ENCODE results near the gene COL9A3.

DNA sequence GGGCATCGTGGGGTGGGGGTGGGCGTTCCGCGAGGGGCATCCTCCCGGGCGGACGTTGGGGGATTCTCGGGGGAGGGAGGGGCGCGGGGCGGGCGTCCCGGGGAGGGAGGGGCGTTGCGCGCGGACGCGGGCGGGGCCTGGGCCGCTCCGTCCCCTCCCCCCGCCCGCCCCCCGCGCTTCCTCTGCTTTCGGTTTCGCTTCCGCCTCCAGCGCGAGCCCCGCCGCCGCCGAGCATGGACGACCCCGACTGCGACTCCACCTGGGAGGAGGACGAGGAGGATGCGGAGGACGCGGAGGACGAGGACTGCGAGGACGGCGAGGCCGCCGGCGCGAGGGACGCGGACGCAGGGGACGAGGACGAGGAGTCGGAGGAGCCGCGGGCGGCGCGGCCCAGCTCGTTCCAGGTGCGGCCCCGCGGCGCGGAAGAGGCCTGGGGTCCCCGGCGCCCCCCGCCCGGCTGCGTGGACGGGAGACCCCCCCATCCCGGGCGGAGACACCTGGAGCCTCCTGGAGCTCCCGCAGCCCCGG lies 12.2 kb upstream of the COL9A3 start, which contains the start of gene OGFR:
- TF ChIP-seq, protein P1, sequence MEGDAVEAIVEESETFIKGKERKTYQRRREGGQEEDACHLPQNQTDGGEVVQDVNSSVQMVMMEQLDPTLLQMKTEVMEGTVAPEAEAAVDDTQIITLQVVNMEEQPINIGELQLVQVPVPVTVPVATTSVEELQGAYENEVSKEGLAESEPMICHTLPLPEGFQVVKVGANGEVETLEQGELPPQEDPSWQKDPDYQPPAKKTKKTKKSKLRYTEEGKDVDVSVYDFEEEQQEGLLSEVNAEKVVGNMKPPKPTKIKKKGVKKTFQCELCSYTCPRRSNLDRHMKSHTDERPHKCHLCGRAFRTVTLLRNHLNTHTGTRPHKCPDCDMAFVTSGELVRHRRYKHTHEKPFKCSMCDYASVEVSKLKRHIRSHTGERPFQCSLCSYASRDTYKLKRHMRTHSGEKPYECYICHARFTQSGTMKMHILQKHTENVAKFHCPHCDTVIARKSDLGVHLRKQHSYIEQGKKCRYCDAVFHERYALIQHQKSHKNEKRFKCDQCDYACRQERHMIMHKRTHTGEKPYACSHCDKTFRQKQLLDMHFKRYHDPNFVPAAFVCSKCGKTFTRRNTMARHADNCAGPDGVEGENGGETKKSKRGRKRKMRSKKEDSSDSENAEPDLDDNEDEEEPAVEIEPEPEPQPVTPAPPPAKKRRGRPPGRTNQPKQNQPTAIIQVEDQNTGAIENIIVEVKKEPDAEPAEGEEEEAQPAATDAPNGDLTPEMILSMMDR (IDR thresholded peaks at IDR 0.05), result no peak
- peak; percentile 80 to 91 for TF ChIP-seq POLR2AphosphoS5 (IDR thresholded peaks at IDR 0.05)

All from esophagus muscularis mucosa (tissue), 3 donors.